HEK293 (cell line): ENCODE data around the gene NEU4.

ENCODE experiments used
- ZNF10 ChIP-seq: fragments of 450-650 bp; formaldehyde crosslinking; IDR thresholded peaks from 2 replicates; pipeline ENCODE4 v1.5.1; 2017; ENCODE audit warnings: missing biosample characterization, missing genetic modification characterization
- ZNF274 ChIP-seq, 2 experiments: fragments of 200-500 bp in 1 of 2; fragments of 450-650 bp in 1 of 2; sonication (Bioruptor generic) in 1 of 2; formaldehyde crosslinking in 1 of 2; IDR thresholded peaks; 2 replicates each; pipeline versions ENCODE4 v1.5.1 to v1.6.1; 2014 to 2016; ENCODE audit warnings: borderline replicate concordance in 1 of 2, inconsistent platforms in 1 of 2, low read length in 1 of 2, missing biosample characterization in 1 of 2, missing genetic modification characterization in 1 of 2
- ZNF292 ChIP-seq: fragments of 450-650 bp; formaldehyde crosslinking; IDR thresholded peaks from 2 replicates; pipeline ENCODE4 v1.5.1; 2016; ENCODE audit warnings: low read depth, missing biosample characterization, missing genetic modification characterization, borderline replicate concordance
- ZNF530 ChIP-seq: fragments of 450-650 bp; formaldehyde crosslinking; IDR thresholded peaks from 2 replicates; pipeline ENCODE4 v1.5.1; 2016; ENCODE audit warnings: low read depth, missing biosample characterization, missing genetic modification characterization
- TF ChIP-seq, protein P1 (sequence below): fragments of 450-650 bp; formaldehyde crosslinking; IDR thresholded peaks from 2 replicates; pipeline ENCODE4 v1.5.1; 2016; ENCODE audit warnings: missing biosample characterization, missing genetic modification characterization
- TF ChIP-seq, protein P2 (sequence below): fragments of 450-650 bp; IDR thresholded peaks from 2 replicates; pipeline ENCODE4 v1.5.1; 2018; ENCODE audit warnings: missing biosample characterization, mild to moderate bottlenecking, missing genetic modification characterization
- TF ChIP-seq, protein P3 (sequence below): fragments of 450-650 bp; formaldehyde crosslinking; IDR thresholded peaks from 2 replicates; pipeline ENCODE4 v1.5.1; 2017; ENCODE audit warnings: missing biosample characterization, missing genetic modification characterization

DNA sequence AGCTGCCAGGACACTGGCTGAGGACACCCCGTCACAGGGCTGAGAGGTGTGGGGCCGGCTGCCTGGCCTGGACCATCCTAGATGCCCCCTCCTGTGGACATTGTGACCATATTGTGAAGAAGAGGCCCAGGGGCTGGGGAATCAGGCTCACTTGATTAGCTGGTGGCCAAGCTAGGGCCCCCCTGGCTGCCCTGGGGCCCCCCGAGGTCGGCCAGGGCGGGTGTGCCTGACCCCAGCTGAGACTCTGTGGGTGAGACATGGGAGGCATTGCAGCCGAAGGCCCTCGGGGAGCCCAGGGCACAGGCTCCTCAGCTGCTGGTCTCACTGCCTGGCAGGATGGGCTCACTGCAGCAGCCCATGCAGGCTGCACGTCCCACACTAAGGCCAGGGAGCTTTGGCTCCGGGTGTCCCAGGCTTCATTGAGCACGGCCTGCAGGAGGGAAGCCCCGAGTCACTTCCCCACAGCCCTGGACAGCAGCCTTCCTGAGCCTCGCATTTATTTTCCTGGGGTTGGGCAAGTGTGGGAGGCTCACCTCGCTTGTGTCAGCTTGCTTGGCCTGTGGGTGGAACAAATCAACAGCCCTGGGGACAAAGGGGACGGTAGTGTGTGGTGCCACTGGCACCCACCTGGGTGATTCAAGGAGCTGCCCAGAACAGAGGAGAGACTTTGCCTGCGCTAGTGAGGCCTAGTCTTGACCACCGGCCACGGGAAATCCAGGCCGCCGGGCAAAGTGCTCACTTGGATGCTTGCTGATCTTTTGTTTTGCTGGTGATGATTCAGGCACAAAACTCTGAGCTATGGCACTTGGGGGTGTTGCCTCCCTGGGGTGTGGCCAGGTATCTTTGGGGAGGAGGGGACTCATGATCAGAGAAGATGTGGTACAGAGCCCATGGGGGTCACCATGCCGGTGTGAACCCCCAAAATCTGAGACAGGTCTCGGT is 31.0 kb upstream of the NEU4 start:
- TF ChIP-seq, protein P1, sequence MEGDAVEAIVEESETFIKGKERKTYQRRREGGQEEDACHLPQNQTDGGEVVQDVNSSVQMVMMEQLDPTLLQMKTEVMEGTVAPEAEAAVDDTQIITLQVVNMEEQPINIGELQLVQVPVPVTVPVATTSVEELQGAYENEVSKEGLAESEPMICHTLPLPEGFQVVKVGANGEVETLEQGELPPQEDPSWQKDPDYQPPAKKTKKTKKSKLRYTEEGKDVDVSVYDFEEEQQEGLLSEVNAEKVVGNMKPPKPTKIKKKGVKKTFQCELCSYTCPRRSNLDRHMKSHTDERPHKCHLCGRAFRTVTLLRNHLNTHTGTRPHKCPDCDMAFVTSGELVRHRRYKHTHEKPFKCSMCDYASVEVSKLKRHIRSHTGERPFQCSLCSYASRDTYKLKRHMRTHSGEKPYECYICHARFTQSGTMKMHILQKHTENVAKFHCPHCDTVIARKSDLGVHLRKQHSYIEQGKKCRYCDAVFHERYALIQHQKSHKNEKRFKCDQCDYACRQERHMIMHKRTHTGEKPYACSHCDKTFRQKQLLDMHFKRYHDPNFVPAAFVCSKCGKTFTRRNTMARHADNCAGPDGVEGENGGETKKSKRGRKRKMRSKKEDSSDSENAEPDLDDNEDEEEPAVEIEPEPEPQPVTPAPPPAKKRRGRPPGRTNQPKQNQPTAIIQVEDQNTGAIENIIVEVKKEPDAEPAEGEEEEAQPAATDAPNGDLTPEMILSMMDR (tag by site-specific recombination), result no peak
- TF ChIP-seq ZNF274 (IDR thresholded peaks at IDR 0.05; ENCODE audit: low read length) (no peak), ZNF274 (tag by site-specific recombination; IDR thresholded peaks at IDR 0.05; ENCODE audit: borderline replicate concordance) (no peak), ZNF10 (tag by site-specific recombination) (no peak), ZNF292 (tag by site-specific recombination) (no peak), ZNF530 (no peak)
- TF ChIP-seq, protein P2, sequence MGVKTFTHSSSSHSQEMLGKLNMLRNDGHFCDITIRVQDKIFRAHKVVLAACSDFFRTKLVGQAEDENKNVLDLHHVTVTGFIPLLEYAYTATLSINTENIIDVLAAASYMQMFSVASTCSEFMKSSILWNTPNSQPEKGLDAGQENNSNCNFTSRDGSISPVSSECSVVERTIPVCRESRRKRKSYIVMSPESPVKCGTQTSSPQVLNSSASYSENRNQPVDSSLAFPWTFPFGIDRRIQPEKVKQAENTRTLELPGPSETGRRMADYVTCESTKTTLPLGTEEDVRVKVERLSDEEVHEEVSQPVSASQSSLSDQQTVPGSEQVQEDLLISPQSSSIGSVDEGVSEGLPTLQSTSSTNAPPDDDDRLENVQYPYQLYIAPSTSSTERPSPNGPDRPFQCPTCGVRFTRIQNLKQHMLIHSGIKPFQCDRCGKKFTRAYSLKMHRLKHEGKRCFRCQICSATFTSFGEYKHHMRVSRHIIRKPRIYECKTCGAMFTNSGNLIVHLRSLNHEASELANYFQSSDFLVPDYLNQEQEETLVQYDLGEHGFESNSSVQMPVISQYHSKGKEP (tag by site-specific recombination), result no peak
- TF ChIP-seq, protein P3, sequence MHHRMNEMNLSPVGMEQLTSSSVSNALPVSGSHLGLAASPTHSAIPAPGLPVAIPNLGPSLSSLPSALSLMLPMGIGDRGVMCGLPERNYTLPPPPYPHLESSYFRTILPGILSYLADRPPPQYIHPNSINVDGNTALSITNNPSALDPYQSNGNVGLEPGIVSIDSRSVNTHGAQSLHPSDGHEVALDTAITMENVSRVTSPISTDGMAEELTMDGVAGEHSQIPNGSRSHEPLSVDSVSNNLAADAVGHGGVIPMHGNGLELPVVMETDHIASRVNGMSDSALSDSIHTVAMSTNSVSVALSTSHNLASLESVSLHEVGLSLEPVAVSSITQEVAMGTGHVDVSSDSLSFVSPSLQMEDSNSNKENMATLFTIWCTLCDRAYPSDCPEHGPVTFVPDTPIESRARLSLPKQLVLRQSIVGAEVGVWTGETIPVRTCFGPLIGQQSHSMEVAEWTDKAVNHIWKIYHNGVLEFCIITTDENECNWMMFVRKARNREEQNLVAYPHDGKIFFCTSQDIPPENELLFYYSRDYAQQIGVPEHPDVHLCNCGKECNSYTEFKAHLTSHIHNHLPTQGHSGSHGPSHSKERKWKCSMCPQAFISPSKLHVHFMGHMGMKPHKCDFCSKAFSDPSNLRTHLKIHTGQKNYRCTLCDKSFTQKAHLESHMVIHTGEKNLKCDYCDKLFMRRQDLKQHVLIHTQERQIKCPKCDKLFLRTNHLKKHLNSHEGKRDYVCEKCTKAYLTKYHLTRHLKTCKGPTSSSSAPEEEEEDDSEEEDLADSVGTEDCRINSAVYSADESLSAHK, result no peak
